Amygdala (tissue), 56 donors: Measurements from ENCODE around the gene UPK1B.
"Not testable (repeated sequence)": the region's sequence is repeated elsewhere in the genome, so short reads cannot be mapped to it uniquely, and the experiment has no call there.

ENCODE experiments used
- DNase-seq, 56 donors: peaks; one replicate each; lab custom pipeline; 2025; lab: John Stamatoyannopoulos, UW

UPK1B gene

DNA sequence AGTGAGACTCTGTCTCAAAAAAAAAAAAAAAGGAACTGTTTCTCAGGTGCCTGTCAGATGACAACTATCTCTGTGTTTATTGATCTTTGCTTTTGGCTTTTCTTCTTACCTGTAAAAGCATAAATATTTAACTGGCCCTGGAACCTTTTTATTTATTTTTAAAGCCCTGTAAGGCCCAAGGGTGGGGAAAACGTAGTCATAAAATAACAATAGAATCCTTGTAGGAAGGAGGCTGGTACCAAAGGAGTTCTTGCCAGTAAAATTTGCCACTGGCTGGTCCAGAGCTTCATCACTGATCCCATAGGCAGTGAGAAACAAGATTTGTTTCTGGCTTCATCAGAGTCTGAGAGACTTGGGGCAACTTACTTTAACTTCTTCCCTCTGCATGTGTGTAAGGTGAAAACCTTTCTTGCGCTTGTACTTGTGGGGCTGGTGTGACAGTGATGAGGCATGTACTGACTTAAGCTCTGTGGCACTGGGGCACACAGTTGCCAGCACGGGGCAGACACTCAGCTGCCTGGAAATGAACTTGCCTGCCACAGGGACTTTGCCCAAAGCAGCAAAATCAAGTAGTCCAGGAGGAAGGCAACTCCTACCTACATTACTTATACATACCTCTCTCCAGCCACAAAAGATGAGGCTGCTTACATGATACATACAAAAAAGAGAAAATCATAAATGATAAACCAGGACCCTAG, 47.7 kb downstream of the UPK1B start:
- DNase-seq: no peak

DNA sequence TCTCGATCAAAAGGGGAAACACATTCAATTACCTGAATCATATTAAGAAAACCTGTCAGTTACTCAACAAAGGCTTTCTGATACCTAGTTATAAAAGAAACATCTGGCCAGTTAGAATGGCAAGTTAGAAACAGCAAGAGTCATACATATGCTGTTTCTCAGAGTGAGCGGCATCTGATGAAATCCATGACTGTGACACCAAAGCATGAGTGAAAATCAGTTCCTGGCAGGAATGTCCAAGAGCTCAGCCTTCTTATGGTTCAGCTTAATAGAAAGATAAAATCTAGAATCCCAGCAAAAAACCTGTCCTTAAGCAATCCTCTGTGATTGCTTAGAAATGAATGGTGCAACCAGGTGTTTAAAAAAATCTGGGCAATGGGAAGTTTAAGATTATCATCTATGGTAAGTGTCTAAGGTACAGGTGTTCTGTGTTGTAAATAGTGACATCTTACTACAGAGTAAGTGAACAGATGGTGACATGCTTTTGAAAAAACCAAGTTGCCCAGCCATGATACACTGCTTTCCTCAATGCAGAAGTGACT, 48.5 kb downstream of the UPK1B start:
- no peak for DNase-seq

DNA sequence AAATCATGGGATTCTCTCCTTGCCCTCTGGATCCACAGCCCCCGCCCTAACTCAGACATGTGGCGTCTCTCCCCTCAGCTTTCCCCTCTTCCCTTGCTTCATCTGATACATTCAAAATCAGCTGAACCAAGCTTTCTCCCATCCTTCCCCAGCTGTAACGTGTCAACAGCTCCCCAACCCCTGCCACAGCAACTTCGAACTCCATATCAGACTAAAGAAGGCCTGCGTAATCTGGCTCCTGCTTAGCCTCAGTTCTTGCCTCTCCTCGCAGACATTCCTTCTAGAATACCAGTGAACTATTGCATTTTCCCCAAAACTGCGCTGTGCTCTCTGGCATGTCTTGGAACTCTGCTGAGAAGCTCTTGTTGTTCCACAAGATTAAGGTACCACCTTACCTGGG, 49.0 kb downstream of the UPK1B start:
- DNase-seq: no peak

DNA sequence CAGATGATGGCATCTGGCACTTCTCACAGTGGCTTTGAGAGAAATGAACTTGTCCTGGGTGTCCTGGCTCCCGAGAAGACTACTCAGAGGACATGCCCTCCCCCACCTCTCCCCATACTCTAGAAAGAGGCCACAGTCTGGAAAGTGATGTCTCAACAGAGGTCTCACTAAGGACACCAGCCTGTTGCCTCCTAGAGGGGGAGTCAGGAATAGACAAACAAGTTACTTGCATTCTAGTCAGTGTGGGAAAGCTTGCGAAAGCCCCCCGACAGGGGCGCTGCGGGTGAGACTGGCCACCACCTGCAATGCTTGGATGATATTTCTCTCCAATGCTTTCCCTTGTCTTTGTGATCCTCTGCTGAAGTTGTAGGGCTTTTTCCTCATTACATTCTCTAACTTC, 50.1 kb downstream of the UPK1B start:
- no peak for DNase-seq

DNA sequence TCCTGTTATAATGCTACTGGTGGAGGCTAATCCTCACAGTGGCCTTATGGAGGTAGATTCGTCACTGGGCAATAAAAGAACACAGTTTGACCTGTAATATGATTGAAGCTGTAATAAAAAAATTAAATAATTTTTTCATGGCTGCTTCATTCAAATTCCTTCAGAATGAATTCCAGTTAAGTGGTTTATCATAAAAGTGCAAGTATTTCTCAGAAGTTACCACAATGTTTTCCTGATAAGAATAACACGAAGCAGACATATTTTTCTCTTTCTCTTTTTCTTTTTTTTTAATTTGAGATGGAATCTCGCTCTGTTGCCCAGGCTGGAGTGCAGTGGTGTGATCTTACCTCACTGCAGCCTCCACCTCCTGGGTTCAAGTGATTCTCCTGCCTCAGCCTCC, 51.7 kb downstream of the UPK1B start:
- no peak for DNase-seq

GRCh38 chr3:119227070-119227850, 53.9 kb downstream of the UPK1B start:
- no peak for DNase-seq

DNA sequence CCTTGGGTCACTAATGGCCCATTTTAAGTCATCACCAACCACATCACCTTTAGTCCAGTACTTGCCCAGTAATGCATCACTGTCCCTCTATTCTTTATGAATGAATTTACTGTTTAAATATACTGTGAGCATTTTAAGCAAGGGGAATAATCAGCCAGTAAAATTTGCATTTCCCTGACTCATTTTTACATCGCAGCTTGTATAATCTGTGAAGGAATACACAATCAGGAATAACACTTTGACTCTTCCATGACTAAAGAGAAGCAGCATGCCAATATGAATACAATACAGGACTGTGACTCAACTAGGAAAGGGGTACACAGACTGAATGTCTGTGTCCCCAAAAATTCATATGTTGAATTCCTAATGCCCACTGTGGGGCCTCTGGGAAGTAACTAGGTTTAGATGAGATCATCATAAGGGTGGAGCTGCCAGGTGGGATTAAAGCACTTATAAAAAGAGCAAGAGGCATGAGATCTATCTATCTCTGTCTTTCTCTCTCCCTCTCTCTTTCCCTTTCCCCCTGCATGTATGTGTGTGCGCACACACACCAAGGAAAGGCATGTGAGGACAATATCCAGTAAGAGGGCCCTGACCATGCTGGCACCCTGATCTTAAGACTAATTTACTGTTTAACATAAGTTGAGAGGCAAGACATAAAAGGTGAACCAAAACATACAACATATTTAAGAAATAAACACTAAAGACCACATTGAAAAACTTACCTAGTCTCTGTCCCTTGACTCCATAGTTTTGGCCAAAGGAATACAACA, 55.2 kb downstream of the UPK1B start:
- no peak for DNase-seq

- DNase-seq: no peak
Observed at GRCh38 chr3:119229190-119229589, 55.8 kb downstream of the UPK1B start.

DNA sequence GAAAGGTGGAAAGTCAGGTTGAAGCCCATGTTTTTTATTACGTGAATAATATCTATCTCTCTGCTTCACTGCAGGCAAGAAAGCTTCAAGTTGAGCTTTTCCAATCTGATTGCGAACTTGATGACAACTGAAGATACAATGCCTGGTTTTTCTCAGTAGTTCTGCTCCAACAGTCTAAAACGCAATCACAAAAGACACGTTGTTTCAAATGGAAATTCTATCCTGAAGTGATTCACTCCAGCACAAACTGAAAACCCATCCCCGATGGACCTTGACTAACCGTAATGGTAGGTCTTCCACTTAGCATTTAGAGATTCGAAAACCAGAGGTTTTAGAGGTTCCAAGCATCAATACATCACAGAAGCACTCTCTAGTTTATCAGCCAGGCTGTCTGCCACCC, 56.7 kb downstream of the UPK1B start:
- DNase-seq: no peak

GRCh38 chr3:119230745-119231144, 57.3 kb downstream of the UPK1B start:
- DNase-seq: no peak

DNA sequence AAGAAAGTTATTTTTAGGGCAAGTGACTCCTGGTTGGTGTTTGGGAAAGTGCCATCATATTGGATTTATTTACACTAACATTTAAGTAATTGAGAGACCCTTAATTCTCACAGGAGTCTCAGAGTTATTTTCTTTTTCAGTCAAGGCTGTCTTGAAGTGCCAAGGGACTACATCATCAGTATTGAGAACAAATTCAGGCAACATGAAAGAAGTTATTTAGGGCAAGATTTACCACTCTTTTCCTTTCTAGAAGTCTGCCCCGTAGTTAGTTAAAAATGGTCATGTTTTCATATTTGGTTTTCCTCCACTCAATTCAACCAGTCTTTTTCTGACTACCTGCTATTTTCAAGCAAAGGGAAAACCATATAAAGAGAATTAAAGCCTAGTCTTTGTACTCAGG, 61.2 kb downstream of the UPK1B start:
- no peak for DNase-seq

DNA sequence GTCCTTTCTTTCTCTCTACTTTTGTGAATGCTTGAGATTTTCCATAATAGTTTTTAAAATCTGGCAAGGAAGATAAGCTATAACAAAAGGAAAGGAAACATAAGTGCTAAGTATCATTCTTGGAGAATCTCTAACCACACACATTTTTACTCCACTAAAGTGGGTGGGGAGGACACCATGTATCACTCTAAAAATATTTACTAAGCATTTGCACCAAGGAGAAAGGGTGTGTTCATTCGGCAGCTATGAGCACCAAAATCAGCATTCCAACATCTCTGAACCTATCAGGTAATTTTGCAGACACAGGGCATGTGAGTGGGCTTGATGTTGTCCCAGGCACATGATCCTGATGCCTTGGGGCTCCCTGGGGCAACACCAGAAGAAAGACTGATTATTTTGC, 61.8 kb downstream of the UPK1B start:
- DNase-seq: no peak

- no peak for DNase-seq
Observed at GRCh38 chr3:119236756-119237155, 63.4 kb downstream of the UPK1B start.

- DNase-seq: no peak
Observed at GRCh38 chr3:119237299-119237698, 63.9 kb downstream of the UPK1B start.

- DNase-seq: no peak
Observed at GRCh38 chr3:119238363-119238762, 65.0 kb downstream of the UPK1B start.

- DNase-seq: no peak
Observed at GRCh38 chr3:119239206-119239820, 65.9 kb downstream of the UPK1B start.

DNA sequence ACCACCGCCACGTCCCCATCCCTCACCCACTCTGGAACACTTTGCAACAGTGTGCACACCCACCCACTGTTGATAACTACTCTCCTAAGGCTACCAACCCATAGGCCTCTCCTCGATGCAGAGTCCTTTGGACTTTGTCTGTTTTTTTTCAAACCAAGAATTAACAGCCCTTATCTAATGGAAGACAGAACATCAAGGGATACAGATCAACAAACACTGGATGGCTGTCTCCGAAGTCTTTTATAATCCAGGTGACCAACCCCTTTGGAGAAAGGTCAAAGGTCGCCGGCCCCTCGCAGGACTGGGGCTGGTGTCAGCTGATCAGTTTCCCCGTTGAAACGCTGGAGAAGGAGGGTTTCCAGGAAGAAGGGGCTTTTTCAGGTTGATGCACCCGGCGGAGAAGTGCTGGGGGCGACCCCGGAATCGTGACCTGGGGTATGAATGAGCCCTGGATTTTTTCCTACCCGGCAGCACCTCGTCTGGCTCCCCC, 66.7 kb downstream of the UPK1B start:
- DNase-seq: peak in 15 of 56 donors; percentile 18 to 65 (median 47)

DNA sequence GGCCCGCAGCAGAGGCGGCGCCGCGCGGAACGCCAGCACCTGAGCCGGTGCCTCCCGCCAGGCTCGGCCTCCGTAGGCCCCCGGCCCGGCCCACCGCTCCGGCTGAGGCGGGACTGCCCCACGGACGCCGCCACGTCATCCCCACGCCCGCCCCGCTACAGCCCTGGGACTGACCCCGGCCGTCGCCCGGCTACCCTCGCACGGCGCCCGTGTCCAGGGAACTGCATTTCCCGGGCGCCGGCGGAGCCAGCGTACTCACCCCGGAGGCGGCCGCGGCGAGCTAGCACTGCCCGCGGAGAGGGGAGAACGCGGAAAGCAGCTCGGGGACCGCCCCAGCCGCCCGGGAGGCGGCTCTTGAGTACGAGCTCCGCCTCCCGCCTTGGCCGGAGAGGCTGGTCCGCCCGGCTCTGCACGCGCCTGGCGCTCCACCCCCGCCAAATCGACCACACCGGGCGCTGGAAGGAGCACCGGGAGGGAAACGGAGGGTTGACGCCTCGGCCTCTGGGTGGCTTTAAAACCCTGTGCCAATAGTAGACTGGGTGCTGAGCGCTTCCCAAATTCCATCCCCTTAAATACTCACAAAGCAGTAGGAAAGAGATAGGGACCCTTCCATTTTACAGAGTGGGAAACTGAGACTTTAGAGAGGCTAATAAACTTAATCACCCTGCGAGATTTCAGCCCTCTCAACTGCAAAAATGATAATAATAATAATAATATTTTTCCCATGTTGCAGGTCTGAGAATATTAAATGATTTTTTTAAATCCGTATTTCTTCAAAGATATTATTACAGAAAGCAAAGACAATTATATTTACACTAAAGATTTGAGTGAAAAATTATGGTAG, 67.4 kb downstream of the UPK1B start, which contains the start of gene B4GALT4:
Gene B4GALT4 (minus strand): TSS at position 288 of the 844 bp plus-strand sequence. CDS start 10,779 bp downstream, outside the sequence.
- DNase-seq: peak in 54 of 56 donors; percentile 10 to 85 (median 66)

DNA sequence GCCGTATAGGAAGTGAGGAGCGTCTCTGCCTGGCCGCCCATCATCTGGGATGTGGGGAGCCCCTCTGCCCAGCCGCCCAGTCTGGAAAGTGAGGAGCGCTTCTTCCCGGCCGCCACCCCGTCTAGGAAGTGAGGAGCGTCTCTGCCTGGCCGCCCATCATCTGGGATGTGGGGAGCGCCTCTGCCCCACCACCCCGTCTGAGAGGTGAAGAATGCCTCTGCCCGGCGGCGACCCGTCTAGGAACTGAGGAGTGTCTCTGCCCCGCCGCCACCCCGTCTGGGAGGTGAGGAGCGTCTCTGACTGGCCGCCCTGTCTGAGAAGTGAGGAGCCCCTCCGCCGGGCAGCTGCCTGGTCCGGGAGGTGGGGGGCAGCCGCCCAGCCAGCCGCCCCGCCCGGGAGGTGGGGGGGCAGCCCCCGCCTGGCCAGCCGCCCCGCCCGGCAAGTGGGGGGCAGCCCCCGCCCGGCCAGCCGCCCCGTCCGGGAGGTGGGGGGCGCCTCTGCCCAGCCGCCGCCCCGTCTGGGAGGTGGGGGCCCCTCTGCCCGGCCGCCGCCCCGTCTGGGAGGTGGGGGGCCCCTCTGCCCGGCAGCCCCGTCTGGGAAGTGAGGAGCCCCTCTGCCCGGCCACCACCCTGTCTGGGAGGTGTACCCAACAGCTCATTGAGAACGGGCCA, 69.1 kb downstream of the UPK1B start:
- DNase-seq: not testable (repeated sequence)
